Lower lobe of right lung (tissue), 2 donors: ENCODE data around the gene SI. TPM values are rescaled to one million over a fixed set of nuclear protein-coding genes. Genes with fewer than 3 reads are reported as not detected.
"Not testable (repeated sequence)": the region's sequence is repeated elsewhere in the genome, so short reads cannot be mapped to it uniquely, and the experiment has no call there.

ENCODE experiments used
- ATAC-seq, 2 donors: fragments of 200-7000 bp; cut with Tn5 transposase; one replicate each; pipeline ENCODE4 v1.9.1; 2020 to 2022; ENCODE audit warnings: mild to moderate bottlenecking in 2 of 2, moderate library complexity in 2 of 2
- DNase-seq: peaks from one replicate; pipeline ENCODE4 v3.0.0-alpha.2; 2020
- H3K27ac ChIP-seq: fragments of 200-600 bp; one replicate; pipeline ENCODE4 v1.8.0; 2022
- H3K27me3 ChIP-seq: fragments of 200-600 bp; one replicate; pipeline ENCODE4 v1.8.0; 2022; ENCODE audit warnings: low read depth
- H3K36me3 ChIP-seq: fragments of 200-600 bp; one replicate; pipeline ENCODE4 v1.8.0; 2022; ENCODE audit warnings: mild to moderate bottlenecking
- H3K4me1 ChIP-seq: fragments of 200-600 bp; one replicate; pipeline ENCODE4 v1.8.0; 2022
- H3K4me3 ChIP-seq: fragments of 200-600 bp; one replicate; pipeline ENCODE4 v1.8.0; 2022; ENCODE audit warnings: mild to moderate bottlenecking
- H3K9me3 ChIP-seq: fragments of 200-600 bp; one replicate; pipeline ENCODE4 v1.8.0; 2022
- CTCF ChIP-seq: fragments of 200-600 bp; IDR thresholded peaks from one replicate; pipeline ENCODE4 v1.8.0; 2022; ENCODE audit warnings: antibody characterized with exemption, mild to moderate bottlenecking
- intact Hi-C: fragments of 100-400 bp; cut with DNase I; formaldehyde crosslinking; loops from one replicate; pipeline ENCODE4 v1.11.0; 2022
- total RNA-seq: library from RNA; stranded (reverse); fragmentation: NEBNext Ultra II Directional; extraction: Animal tissue kit (Norgen Biotek cat#: 25700); gene quantifications from one replicate; pipeline ENCODE4 v1.2.1, GENCODE V29; 2021
- donor health status: DM: no; HTN: yes; CAD: no; lungs with severe emphysema.

SI gene
- total RNA-seq, 1 donor from 2014 or later, result not detected

GRCh38 chr3:164962610-164963009, 115.7 kb downstream of the SI start:
- ATAC-seq, result no peak
- DNase-seq, result no peak
- Histone ChIP-seq H3K9me3 (no peaks in the 10 kb centered on the region), H3K4me3 (no peak overlapping the region), H3K27ac (no peak overlapping the region), H3K4me1 (no peaks in the 10 kb centered on the region), H3K36me3 (no peaks in the 10 kb centered on the region), H3K27me3 (no peaks in the 10 kb centered on the region)
- TF ChIP-seq CTCF, result no peak
- intact Hi-C loops, result no loop called here

- no peak for TF ChIP-seq CTCF
- Histone ChIP-seq H3K4me1 (no peaks in the 10 kb centered on the region), H3K9me3 (no peaks in the 10 kb centered on the region), H3K4me3 (no peak overlapping the region), H3K36me3 (no peaks in the 10 kb centered on the region), H3K27ac (no peak overlapping the region), H3K27me3 (no peaks in the 10 kb centered on the region)
- intact Hi-C loops, result no loop called here
- DNase-seq (no peak), ATAC-seq (no peak)
These were observed 125.3 kb downstream of the SI start for GRCh38 chr3:164952966-164953365.

- ATAC-seq, H3K27ac ChIP-seq, H3K4me3 ChIP-seq, H3K9me3 ChIP-seq, H3K27me3 ChIP-seq, H3K4me1 ChIP-seq, DNase-seq, H3K36me3 ChIP-seq, intact Hi-C loops: not testable (repeated sequence)
These were observed 126.9 kb downstream of the SI start for GRCh38 chr3:164951403-164951802.

GRCh38 chr3:164940745-164941144, 137.6 kb downstream of the SI start:
- no peak for ATAC-seq

GRCh38 chr3:164929642-164930041, 148.7 kb downstream of the SI start:
- Histone ChIP-seq H3K4me3 (no peak overlapping the region), H3K36me3 (no peaks in the 10 kb centered on the region), H3K27me3 (no peaks in the 10 kb centered on the region), H3K27ac (no peak overlapping the region), H3K9me3 (no peaks in the 10 kb centered on the region), H3K4me1 (no peaks in the 10 kb centered on the region)
- DNase-seq (no peak), ATAC-seq (no peak)
- TF ChIP-seq CTCF, result no peak
- intact Hi-C loops, result no loop called here

More at GRCh38 chr3:164940745-164941144, 137.6 kb downstream of the SI start:
- Histone ChIP-seq H3K27ac (no peak overlapping the region), H3K27me3 (no peaks in the 10 kb centered on the region), H3K36me3 (no peaks in the 10 kb centered on the region), H3K4me1 (no peaks in the 10 kb centered on the region), H3K4me3 (no peak overlapping the region), H3K9me3 (peaks cover 3% of the 10 kb centered on the region)
- intact Hi-C loops, result no loop called here
- DNase-seq, result no peak
- TF ChIP-seq CTCF, result no peak

Other genes with a start within 250 kb of the SI start
- gene SLITRK3, start 117.9 kb upstream of the SI start, total RNA-seq, result 0.65 TPM